Nephron progenitor cell (in vitro differentiated cells): ENCODE measurements around the gene PPIC.

Source experiments
- DNase-seq: peaks from one replicate; pipeline ENCODE4 v3.0.0; 2021
- H3K27ac Mint-ChIP-seq: 2 replicates; pipeline ENCODE4 v1.8.0; 2021; ENCODE audit warnings: mild to moderate bottlenecking, moderate library complexity, mixed read lengths
- H3K27me3 Mint-ChIP-seq: 2 replicates; pipeline ENCODE4 v1.8.0; 2021; ENCODE audit warnings: mild to moderate bottlenecking, low read depth, mixed read lengths; ENCODE audit not compliant: poor library complexity
- H3K36me3 Mint-ChIP-seq: 2 replicates; pipeline ENCODE4 v1.8.0; 2021; ENCODE audit warnings: low read depth, mixed read lengths
- H3K4me1 Mint-ChIP-seq: 2 replicates; pipeline ENCODE4 v1.8.0; 2021; ENCODE audit warnings: mixed read lengths
- H3K4me3 Mint-ChIP-seq: 2 replicates; pipeline ENCODE4 v1.8.0; 2021; ENCODE audit warnings: mild to moderate bottlenecking, moderate library complexity, mixed read lengths
- H3K9me3 Mint-ChIP-seq: 2 replicates; pipeline ENCODE4 v1.8.0; 2021; ENCODE audit warnings: mild to moderate bottlenecking, moderate library complexity, mixed read lengths
- CTCF ChIP-seq: fragments of 200-600 bp; sonication (generic); IDR thresholded peaks from 2 replicates; pipeline ENCODE4 v1.5.0; 2021; ENCODE audit warnings: antibody characterized with exemption

Gene PPIC

DNA sequence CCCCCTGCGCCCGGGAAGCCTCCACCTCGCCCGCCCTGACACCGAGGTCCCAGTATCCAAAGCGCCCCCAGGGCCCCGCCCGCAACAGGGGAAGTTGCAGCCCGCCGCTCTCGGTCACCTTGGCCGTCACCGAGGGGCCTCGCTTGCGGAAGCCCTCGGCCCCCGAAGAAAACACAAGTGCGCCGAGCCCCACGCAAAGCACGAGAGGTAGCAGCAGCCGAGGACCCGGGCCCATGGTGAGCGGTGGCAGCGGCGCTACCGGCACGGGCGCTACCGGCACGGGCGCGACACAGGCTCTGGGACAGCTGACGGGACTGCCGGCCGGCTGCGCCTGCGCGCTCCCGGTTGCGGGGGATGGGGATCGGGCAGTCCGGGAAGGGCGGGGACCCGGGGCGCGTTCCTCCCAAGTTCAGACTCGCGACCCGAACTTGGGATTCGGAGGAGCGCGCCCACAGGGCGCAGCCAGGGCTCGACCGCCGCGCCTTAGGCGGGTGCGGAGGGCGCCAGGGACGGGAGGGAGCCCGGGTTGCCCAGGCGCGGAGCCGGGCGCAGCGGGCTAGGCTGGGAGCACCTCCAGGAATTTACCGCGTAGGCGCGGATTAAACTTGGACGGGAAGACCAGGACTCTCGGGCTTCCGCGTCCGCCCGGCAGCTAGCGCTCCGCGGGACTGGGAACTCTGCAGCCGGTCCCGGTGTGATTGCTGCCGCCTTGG is at the start of gene PPIC:
Gene PPIC (minus strand): TSS at position 335 of the 713 bp plus-strand sequence. CDS start 100 bp downstream, at position 235.
- H3K27me3 Mint-ChIP-seq: peaks cover 82% of the 10 kb centered on the region
- H3K36me3 Mint-ChIP-seq: no peaks in the 10 kb centered on the region
- TF ChIP-seq CTCF: no peak
- H3K9me3 Mint-ChIP-seq: no peaks in the 10 kb centered on the region
- H3K4me3 Mint-ChIP-seq: peak within 1 kb of the TSS; percentile 78
- peaks cover 14% of the 10 kb centered on the region for H3K4me1 Mint-ChIP-seq
- no peak within 1 kb of the TSS for H3K27ac Mint-ChIP-seq
- peak; percentile 89 for DNase-seq

GRCh38 chr5:123085638-123086286 is 49.2 kb upstream of the PPIC start:
- TF ChIP-seq CTCF: no peak
- no peaks in the 10 kb centered on the region for H3K36me3 Mint-ChIP-seq
- H3K4me3 Mint-ChIP-seq: peak overlapping the region; percentile 24
- H3K27ac Mint-ChIP-seq: no peak overlapping the region
- H3K9me3 Mint-ChIP-seq: no peaks in the 10 kb centered on the region
- H3K4me1 Mint-ChIP-seq: peaks cover 59% of the 10 kb centered on the region
- no peak for DNase-seq
- peaks cover 100% of the 10 kb centered on the region for H3K27me3 Mint-ChIP-seq

DNA sequence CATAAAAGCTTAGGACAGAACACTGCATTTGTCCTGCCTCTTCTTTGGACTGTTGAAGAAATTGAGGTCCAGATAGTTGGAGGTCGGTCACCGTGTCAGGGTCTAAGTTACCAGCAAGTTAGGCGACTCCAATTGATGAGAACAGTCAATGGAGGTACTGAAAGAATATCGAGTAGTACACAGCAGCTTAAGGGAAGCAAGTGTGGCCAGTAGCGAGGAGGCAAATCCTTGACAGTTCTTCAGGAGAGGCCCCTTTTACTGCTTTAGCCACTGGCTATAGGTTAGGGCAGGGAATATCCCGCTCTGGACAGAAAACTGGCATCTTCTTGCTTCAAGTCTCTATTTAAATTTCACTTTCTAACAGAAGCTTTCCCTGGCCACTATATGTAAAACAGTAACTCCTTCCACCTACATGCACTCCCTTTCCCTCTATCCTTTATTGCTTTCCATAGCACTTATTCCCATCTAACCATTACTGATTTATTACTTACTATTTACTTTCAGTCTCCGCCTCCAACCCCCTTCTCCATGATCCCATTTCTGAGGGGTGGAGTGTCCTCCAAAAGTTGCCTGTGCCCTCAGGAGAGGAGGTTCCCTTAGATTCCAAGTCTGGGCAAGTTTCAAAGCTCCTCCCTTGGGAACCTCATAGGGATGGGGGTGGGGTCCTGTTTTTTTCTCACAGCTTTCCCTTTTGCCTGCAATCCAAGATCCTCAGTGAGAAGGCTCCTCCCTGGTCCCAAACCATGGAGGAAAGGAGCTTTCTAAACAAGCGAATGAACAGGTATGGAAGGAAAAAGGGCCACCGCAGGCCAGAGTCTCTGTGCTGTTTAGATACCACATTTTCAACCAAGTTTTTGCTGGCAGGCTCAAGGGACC is 48.4 kb upstream of the PPIC start:
- peaks cover 100% of the 10 kb centered on the region for H3K27me3 Mint-ChIP-seq
- H3K27ac Mint-ChIP-seq: no peak overlapping the region
- H3K9me3 Mint-ChIP-seq: no peaks in the 10 kb centered on the region
- no peak for TF ChIP-seq CTCF
- no peak overlapping the region for H3K4me3 Mint-ChIP-seq
- peaks cover 56% of the 10 kb centered on the region for H3K4me1 Mint-ChIP-seq
- no peak for DNase-seq
- no peaks in the 10 kb centered on the region for H3K36me3 Mint-ChIP-seq

GRCh38 chr5:123083298-123083697 is 46.8 kb upstream of the PPIC start:
- peaks cover 46% of the 10 kb centered on the region for H3K4me1 Mint-ChIP-seq
- peaks cover 98% of the 10 kb centered on the region for H3K27me3 Mint-ChIP-seq
- H3K27ac Mint-ChIP-seq: no peak overlapping the region
- H3K36me3 Mint-ChIP-seq: no peaks in the 10 kb centered on the region
- H3K9me3 Mint-ChIP-seq: no peaks in the 10 kb centered on the region
- H3K4me3 Mint-ChIP-seq: no peak overlapping the region
- no peak for TF ChIP-seq CTCF
- DNase-seq: no peak

DNA sequence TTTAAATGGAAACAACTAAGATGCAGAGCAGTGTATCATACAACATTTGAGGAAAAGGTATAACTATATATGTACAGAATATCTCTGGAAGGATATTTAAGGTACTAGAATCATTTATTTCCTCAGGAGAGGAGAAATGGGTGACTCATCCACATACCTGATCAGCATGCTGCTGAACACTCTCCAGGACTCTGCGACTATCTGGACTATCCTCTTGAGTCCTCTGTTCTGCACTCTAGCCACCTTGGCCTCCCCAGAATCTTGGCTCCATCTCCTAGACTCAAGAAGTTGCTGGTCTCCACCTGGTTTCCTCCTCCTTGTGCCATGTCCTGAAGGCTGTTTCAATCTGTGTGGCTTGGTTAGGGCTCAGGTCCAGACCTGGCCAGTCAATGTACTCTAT is 43.7 kb upstream of the PPIC start:
- no peak for TF ChIP-seq CTCF
- H3K4me1 Mint-ChIP-seq: peaks cover 15% of the 10 kb centered on the region
- H3K27me3 Mint-ChIP-seq: peaks cover 97% of the 10 kb centered on the region
- no peak overlapping the region for H3K27ac Mint-ChIP-seq
- no peak overlapping the region for H3K4me3 Mint-ChIP-seq
- no peaks in the 10 kb centered on the region for H3K36me3 Mint-ChIP-seq
- no peaks in the 10 kb centered on the region for H3K9me3 Mint-ChIP-seq
- DNase-seq: no peak
